MM.1S (cell line): Measurements from ENCODE around the gene DSPP.

Experiments
- CTCF ChIP-seq: fragments of 300-600 bp; sonication (generic); IDR thresholded peaks from 2 replicates; pipeline ENCODE4 v1.5.1; 2016; ENCODE audit warnings: antibody characterized with exemption, low read length, mixed read lengths
- EZH2 ChIP-seq: fragments of 300-600 bp; sonication (generic); optimal IDR thresholded peaks from 2 replicates; pipeline ENCODE3; 2017; ENCODE audit warnings: low read depth, mild to moderate bottlenecking, antibody characterized with exemption, low read length, mixed read lengths
- EZH2phosphoT487 ChIP-seq: fragments of 300-600 bp; sonication (generic); IDR thresholded peaks from 2 replicates; pipeline ENCODE4 v1.6.1; 2018; ENCODE audit warnings: antibody characterized with exemption, low read length

GRCh38 chr4:87662871-87663270, 54.5 kb downstream of the DSPP start:
- TF ChIP-seq CTCF (no peak), EZH2 (no peak), EZH2phosphoT487 (no peak)
